ENCODE data around the gene HARS2. TPM values are rescaled to one million over a fixed set of nuclear protein-coding genes. Genes with fewer than 3 reads are reported as not detected.
"Not testable (repeated sequence)": the region's sequence is repeated elsewhere in the genome, so short reads cannot be mapped to it uniquely, and the experiment has no call there.

Gene HARS2
- total RNA-seq, 1 experiment from 2014 or later, result 39.1 TPM

- no peak for DNase-seq (ENCODE audit: extremely low read depth, low read depth)
These were observed 5.7 kb downstream of the HARS2 start for GRCh38 chr5:140696891-140697492.

- DNase-seq (ENCODE audit: extremely low read depth, low read depth), result peak; percentile 98
These were observed 9.2 kb downstream of the HARS2 start, which contains the start of gene ZMAT2 for GRCh38 chr5:140700177-140701144. Gene ZMAT2, plus strand, starts transcription at chr5:140700447. Its CDS starts 14 bp downstream, at chr5:140700461.

GRCh38 chr5:140707812-140708211 lies 16.6 kb downstream of the HARS2 start:
- no peak for DNase-seq (ENCODE audit: extremely low read depth, low read depth)

DNA sequence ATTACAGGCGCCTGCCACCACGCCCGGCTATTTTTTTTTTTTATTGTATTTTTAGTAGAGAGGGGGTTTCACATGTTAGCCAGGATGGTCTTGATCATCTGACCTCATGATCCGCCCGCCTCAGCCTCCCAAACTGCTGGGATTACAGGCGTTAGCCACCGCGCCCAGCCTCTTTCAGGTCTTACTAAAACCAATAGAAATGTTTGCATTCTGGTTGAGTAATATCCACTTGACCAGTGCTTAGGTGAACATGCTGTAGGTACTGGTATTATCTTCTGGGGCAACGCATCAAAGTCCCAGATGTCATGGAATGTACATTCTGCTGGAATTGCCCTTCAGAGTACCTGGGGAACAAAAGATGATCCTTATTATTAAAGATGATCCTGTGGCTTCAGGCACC lies 17.5 kb downstream of the HARS2 start:
- DNase-seq (ENCODE audit: extremely low read depth, low read depth), result not testable (repeated sequence)

DNA sequence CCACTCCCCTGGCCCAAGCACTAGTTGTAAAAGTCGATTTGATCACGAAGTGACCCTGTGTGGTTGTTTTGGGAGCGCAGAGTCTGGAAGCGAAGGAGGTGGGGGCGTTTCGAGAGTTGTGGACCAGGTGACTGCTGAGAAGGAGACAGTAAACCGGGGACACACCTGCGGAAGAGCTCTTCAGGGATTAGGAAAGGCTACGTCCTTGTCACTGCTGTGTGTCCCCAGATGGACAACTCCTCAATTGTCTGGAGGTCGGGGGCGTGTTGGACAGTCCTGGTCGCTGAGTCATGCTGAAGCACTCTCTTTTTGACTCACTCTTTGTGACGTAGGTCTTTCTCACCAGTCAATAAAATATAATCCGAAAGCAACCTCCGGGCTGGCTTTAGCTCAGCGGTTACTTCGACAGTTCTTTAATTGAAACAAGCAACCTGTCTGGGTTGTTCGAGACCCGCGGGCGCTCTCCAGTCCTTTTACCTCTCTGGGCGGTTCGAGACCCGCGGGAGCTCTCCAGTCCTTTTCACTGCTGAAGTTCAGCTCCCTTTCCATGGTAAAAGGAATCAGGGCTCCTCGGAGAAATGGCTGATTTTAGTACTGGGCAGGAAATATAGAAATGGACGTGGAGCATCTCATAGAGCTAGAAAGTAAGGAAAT lies 19.8 kb downstream of the HARS2 start:
- DNase-seq (ENCODE audit: extremely low read depth, low read depth), result peak; percentile 99

DNA sequence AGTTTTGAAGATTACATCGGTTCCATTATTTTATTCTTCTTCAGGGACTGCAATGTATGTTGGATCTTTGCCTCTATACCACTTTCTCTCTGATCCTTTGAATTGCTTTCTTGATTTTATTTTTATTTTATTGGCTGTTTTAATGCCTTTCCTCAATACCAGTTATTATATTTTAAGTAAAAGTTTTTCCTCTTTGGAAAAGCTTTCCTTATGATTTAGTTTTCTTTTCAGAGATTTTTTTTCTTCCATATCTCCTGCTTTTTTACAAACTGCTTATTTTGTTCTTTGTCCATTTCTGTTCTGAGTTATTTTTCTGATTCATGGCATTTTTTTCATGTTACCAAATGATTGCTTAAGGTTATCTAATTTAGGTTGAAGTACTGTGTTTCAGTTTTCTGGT lies 20.5 kb downstream of the HARS2 start:
- no peak for DNase-seq (ENCODE audit: extremely low read depth, low read depth)

DNA sequence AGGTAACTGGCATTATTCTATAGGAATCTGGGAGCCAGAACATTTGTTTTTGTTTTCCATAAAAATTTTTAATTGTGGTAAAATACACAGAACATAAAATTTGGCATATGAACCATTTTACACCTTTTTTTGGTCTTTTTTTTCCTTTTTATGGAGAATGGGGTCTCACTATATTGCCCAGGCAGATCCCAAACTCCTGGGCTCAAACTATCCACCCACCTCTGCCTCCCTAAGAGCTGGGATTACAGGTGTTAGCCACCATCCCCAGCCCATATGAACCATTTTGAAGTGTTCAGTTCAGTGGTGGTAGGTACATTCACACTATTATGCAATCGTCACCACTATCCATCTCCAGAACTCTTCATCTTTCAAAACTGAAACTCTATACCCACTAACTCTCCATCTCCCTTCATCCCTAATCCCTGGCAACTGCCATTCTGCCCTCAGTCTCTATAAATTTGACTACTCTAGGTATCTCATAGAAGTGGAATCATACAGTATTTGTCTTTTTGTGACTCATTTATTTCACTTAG lies 22.4 kb downstream of the HARS2 start:
- no peak for DNase-seq (ENCODE audit: extremely low read depth, low read depth)

DNA sequence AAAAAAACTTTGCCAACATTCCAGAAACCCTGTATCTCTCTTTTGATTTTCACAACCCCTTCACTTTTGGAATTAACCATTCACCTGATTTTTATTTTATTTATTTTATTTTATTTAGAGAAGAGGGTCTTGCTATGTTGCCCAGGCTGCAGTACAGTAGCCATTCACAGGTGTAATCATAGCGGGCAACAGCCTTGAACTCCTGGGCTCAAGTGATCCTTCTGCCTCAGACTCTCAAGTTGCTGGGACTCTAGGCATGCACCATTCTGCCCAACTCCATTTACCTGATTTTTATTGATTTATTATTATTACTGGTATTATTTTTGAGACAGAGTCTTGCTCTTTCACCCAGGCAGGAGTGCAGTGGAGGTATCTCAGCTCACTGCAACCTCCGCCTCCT lies 25.0 kb downstream of the HARS2 start:
- not testable (repeated sequence) for DNase-seq (ENCODE audit: extremely low read depth, low read depth)

DNA sequence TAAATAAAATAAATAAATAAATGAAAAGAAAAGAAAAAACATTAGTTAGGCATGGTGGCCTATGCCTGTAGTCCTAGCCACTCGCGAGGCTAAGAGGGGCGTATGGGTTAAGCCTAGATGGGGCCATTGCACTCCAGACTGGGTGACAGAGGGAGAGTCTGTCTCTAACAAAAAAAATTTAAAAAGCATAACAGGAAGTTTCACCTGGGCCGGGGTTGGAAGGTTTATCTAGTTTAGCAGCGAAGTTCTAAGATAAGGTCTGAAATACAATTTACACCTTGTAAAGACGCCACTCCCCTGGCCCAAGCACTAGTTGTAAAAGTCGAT lies 27.0 kb downstream of the HARS2 start:
- DNase-seq (ENCODE audit: extremely low read depth, low read depth), result no peak

GRCh38 chr5:140720738-140721137 lies 29.5 kb downstream of the HARS2 start:
- DNase-seq (ENCODE audit: extremely low read depth, low read depth), result not testable (repeated sequence)

DNA sequence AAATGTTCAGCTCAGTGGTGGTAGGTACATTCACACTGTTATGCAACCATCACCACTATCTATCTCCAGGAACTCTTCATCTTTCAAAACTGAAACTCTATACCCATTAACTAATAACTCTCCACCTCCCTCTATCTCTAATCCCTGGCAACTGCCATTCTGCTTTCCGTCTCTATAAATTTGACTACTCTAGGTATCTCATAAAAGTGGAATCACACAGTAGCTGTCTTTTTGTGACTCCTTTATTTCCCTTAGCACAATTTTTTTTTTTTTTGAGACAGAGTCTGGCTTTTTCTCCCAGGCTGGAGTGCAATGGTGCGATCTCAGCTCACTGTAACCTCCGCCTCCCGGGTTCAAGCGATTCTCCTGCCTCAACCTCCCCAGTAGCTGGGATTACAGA lies 30.1 kb downstream of the HARS2 start:
- not testable (repeated sequence) for DNase-seq (ENCODE audit: extremely low read depth, low read depth)

DNA sequence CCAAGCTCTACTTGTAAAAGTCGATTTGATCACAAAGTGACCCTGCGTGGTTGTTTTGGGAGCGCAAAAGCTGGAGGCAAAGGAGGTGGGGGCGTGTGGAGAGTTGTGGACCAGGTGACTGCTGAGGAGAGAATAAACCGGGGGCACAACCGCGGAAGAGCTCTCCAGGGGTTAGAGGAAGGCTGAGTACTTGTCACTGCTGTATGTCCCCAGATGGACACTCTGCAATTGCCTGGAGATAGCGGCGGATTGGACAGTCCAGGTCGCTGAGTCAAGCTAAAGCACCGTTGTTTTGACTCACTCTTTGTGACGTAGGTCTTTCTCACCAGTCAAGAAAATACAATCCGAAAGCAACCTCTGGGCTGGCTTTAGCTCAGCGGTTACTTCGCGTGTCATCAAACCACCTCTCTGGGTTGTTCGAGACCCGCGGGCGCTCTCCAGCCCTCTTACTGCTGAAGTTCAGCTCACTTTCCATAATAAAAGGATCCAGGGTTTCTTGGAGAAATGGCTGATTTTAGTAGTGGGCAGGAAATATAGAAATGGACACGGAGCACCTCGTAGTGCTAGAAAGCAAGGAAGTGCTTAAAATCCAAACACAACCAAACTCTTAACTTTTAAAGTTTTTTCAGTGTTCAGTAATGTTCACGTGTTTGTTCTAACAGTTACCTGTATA lies 34.7 kb downstream of the HARS2 start:
- DNase-seq (ENCODE audit: extremely low read depth, low read depth), result peak; percentile 99

- DNase-seq (ENCODE audit: extremely low read depth, low read depth), result no peak
These were observed 41.8 kb downstream of the HARS2 start for GRCh38 chr5:140733098-140733497.

- DNase-seq (ENCODE audit: extremely low read depth, low read depth), result no peak
These were observed 43.1 kb downstream of the HARS2 start for GRCh38 chr5:140734354-140734753.

- DNase-seq (ENCODE audit: extremely low read depth, low read depth), result no peak
These were observed 46.2 kb downstream of the HARS2 start for GRCh38 chr5:140737486-140737885.

- DNase-seq (ENCODE audit: extremely low read depth, low read depth), result no peak
These were observed 50.7 kb downstream of the HARS2 start for GRCh38 chr5:140741967-140742366.

Small RNAs within 50 kb of the gene (small RNA-seq; reads per million reads assigned to genes)
- gene VTRNA1-1 (6.5 to 249 reads per million in 2 experiments), gene VTRNA1-2 (2.5 to 84.0 reads per million in 2 experiments), gene VTRNA1-3 (0.85 to 26.8 reads per million in 2 experiments)

Other genes starting within 250 kb of the HARS2 start
- gene EIF4EBP3, start 143.8 kb upstream of the HARS2 start, total RNA-seq (2014; rRNA removed; shearing (Covaris generic)), result 1.4 and 1.7 TPM in 2 replicates
- gene SRA1, start 134.0 kb upstream of the HARS2 start, total RNA-seq (2014; rRNA removed; shearing (Covaris generic)), result 77.8 and 92.2 TPM in 2 replicates
- 9.8 and 12.6 TPM in 2 replicates for gene APBB3, start 126.9 kb upstream of the HARS2 start, total RNA-seq (2014; rRNA removed; shearing (Covaris generic))
- gene SLC35A4, start 126.6 kb upstream of the HARS2 start, total RNA-seq (2014; rRNA removed; shearing (Covaris generic)), result 39.1 and 42.2 TPM in 2 replicates
- 2.6 and 2.7 TPM in 2 replicates for gene CD14, start 58.3 kb upstream of the HARS2 start, total RNA-seq (2014; rRNA removed; shearing (Covaris generic))
- gene TMCO6, start 52.0 kb upstream of the HARS2 start, total RNA-seq (2014; rRNA removed; shearing (Covaris generic)), result 9.5 and 13.8 TPM in 2 replicates
- 64.3 and 78.9 TPM in 2 replicates for gene NDUFA2, start 43.8 kb upstream of the HARS2 start, total RNA-seq (2014; rRNA removed; shearing (Covaris generic))
- gene IK, start 43.6 kb upstream of the HARS2 start, total RNA-seq (2014; rRNA removed; shearing (Covaris generic)), result 114 and 121 TPM in 2 replicates
- gene WDR55, start 26.6 kb upstream of the HARS2 start, total RNA-seq (2014; rRNA removed; shearing (Covaris generic)), result 22.9 and 25.1 TPM in 2 replicates
- gene DND1, start 17.9 kb upstream of the HARS2 start, total RNA-seq (2014; rRNA removed; shearing (Covaris generic)), result 0.75 and 0.77 TPM in 2 replicates
- 80.8 and 85.3 TPM in 2 replicates for gene HARS1, start 85 bp upstream of the HARS2 start, total RNA-seq (2014; rRNA removed; shearing (Covaris generic))
- gene ZMAT2, start 9.0 kb downstream of the HARS2 start, total RNA-seq (2014; rRNA removed; shearing (Covaris generic)), result 60.1 and 62.5 TPM in 2 replicates
- 0.07 and 0.12 TPM in 2 replicates for gene PCDHA1, start 94.7 kb downstream of the HARS2 start, total RNA-seq (2014; rRNA removed; shearing (Covaris generic))
- gene PCDHA2, start 103.4 kb downstream of the HARS2 start, total RNA-seq (2014; rRNA removed; shearing (Covaris generic)), result not detected in 2 replicates
- not detected in 2 replicates for gene PCDHA3, start 109.6 kb downstream of the HARS2 start, total RNA-seq (2014; rRNA removed; shearing (Covaris generic))
- gene PCDHA4, start 115.6 kb downstream of the HARS2 start, total RNA-seq (2014; rRNA removed; shearing (Covaris generic)), result 0.09 TPM in 1 of 2 replicates, not detected in the other
- not detected in 2 replicates for gene PCDHA5, start 130.2 kb downstream of the HARS2 start, total RNA-seq (2014; rRNA removed; shearing (Covaris generic))
- not detected in 2 replicates for gene PCDHA6, start 136.5 kb downstream of the HARS2 start, total RNA-seq (2014; rRNA removed; shearing (Covaris generic))
- 0.15 TPM in 1 of 2 replicates, not detected in the other for gene PCDHA7, start 142.8 kb downstream of the HARS2 start, total RNA-seq (2014; rRNA removed; shearing (Covaris generic))
- 0.05 TPM in 1 of 2 replicates, not detected in the other for gene PCDHA8, start 149.7 kb downstream of the HARS2 start, total RNA-seq (2014; rRNA removed; shearing (Covaris generic))
- 0.02 TPM in 1 of 2 replicates, not detected in the other for gene PCDHA9, start 156.9 kb downstream of the HARS2 start, total RNA-seq (2014; rRNA removed; shearing (Covaris generic))
- 0.03 and 0.05 TPM in 2 replicates for gene PCDHA10, start 164.4 kb downstream of the HARS2 start, total RNA-seq (2014; rRNA removed; shearing (Covaris generic))
- not detected in 2 replicates for gene PCDHA11, start 177.5 kb downstream of the HARS2 start, total RNA-seq (2014; rRNA removed; shearing (Covaris generic))
- gene PCDHA12, start 183.9 kb downstream of the HARS2 start, total RNA-seq (2014; rRNA removed; shearing (Covaris generic)), result 4.4 and 5.6 TPM in 2 replicates
- 1.2 and 1.3 TPM in 2 replicates for gene PCDHA13, start 190.7 kb downstream of the HARS2 start, total RNA-seq (2014; rRNA removed; shearing (Covaris generic))
- 0.92 and 1.1 TPM in 2 replicates for gene PCDHAC1, start 234.8 kb downstream of the HARS2 start, total RNA-seq (2014; rRNA removed; shearing (Covaris generic))